GM21528 (cell line): ENCODE measurements around the gene SLC25A38.

Source experiments
- ATAC-seq: cut with Tn5 transposase; IDR thresholded peaks from one replicate; pipeline ENCODE4 v1.9.1; 2021; ENCODE audit warnings: mild to moderate bottlenecking, moderate library complexity; ENCODE audit not compliant: unreplicated experiment, low FRiP score

SLC25A38 gene

GRCh38 chr3:39428745-39429201 lies 45.6 kb downstream of the SLC25A38 start:
- no peak for ATAC-seq

GRCh38 chr3:39429466-39429865 lies 46.3 kb downstream of the SLC25A38 start:
- ATAC-seq, result no peak

- no peak for ATAC-seq
Measured at GRCh38 chr3:39432342-39432741, 49.2 kb downstream of the SLC25A38 start.

- no peak for ATAC-seq
Measured at GRCh38 chr3:39433642-39434041, 50.5 kb downstream of the SLC25A38 start.

- ATAC-seq, result no peak
Measured at GRCh38 chr3:39434574-39434973, 51.4 kb downstream of the SLC25A38 start.

- no peak for ATAC-seq
Measured at GRCh38 chr3:39435006-39435748, 52.0 kb downstream of the SLC25A38 start.

- ATAC-seq, result no peak
Measured at GRCh38 chr3:39438880-39439279, 55.7 kb downstream of the SLC25A38 start.

- no peak for ATAC-seq
Measured at GRCh38 chr3:39440316-39440715, 57.1 kb downstream of the SLC25A38 start.

GRCh38 chr3:39443530-39443929 lies 60.4 kb downstream of the SLC25A38 start:
- no peak for ATAC-seq

GRCh38 chr3:39445927-39446326 lies 62.8 kb downstream of the SLC25A38 start:
- ATAC-seq, result no peak

- ATAC-seq, result no peak
Measured at GRCh38 chr3:39446444-39446843, 63.3 kb downstream of the SLC25A38 start.
